ENCODE data around the gene NOP53. TPM values are rescaled to one million over a fixed set of nuclear protein-coding genes. Genes with fewer than 3 reads are reported as not detected.
A peak's percentile ranks its signal among the peaks of the same experiment; 100 is the strongest.
"Not testable (repeated sequence)": the region's sequence is repeated elsewhere in the genome, so short reads cannot be mapped to it uniquely, and the experiment has no call there.

NOP53 gene
- total RNA-seq, 1 donor from 2014 or later, result 153 TPM

DNA sequence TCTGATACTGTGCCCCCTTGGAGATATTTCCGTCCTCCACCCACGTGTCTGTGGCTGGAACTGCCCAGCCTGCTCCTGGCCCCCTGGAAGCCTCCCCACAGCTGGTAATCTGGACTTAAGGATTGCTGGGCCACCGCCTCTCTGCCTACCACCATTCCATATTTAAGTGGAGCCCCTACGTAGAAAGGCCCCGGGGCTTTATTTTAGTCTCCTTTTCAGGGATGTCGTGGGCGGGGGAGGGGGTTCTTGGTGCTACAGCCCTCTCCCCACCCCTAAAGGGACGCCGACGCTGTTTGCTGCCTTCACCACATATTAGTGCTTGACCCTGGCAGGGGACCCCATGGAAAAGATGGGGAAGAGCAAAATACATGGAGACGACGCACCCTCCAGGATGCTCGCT, 2.7 kb upstream of the NOP53 start:
- no peak for DNase-seq
- intact Hi-C loops (cut with DNase I), result no loop called here
- no peak for ATAC-seq (ENCODE audit: poor library complexity)

DNA sequence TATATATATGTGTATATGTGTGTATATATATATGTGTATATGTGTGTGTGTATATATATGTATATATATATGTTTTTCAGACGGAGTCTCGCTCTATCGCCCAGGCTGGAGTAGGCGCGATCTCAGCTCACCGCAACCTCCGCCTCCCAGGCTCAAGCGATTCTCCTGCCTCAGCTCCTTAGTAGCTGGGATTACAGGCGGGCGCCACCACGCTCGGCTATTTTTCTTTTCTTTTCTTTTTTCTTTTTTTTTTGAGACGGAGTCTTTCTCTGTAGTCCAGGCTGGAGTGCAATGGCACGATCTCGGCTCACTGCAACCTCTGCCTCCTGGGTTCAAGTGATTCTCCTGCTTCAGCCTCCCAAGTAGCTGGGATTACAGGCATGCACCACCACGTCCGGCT, 783 bp downstream of the NOP53 start:
- DNase-seq; intact Hi-C loops (cut with DNase I); ATAC-seq (ENCODE audit: poor library complexity): not testable (repeated sequence)

DNA sequence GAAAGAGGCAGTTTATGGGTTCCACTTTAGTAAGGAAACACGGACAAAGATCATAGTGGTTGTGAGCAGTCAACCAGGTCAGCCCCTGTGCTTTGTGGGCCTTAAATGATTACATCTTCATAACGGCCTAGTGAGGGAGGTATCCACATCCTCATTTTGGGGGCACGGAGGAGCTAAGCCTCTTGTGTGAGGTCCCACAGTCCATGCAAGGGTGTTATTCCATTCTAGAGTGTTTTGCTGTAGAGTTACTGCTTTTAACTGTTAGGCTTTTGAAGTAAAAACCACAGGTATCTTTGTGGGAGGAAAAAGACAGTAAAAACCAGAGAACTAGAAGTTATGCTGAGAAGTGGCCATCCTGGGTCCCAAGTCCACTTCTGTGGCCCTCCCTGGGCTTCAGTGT, 4.0 kb downstream of the NOP53 start:
- DNase-seq (no peak), ATAC-seq (ENCODE audit: poor library complexity) (no peak)
- intact Hi-C loops (cut with DNase I), result no loop called here

DNA sequence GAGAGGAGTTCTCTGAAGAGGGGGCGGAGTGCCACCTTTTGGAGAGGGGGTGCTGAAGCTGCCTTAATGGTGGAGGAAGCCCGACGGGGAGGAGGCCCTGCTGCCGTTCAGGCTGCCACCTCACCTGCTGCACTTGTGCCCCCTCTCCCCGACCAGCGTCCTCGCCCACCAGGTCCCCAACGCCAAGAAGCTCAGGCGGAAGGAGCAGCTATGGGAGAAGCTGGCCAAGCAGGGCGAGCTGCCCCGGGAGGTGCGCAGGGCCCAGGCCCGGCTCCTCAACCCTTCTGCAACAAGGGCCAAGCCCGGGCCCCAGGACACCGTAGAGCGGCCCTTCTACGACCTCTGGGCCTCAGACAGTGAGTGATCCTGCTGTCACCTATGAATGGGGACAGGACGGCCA, 5.4 kb downstream of the NOP53 start:
- DNase-seq, result no peak
- intact Hi-C loops (cut with DNase I), result no loop called here
- no peak for ATAC-seq (ENCODE audit: poor library complexity)

DNA sequence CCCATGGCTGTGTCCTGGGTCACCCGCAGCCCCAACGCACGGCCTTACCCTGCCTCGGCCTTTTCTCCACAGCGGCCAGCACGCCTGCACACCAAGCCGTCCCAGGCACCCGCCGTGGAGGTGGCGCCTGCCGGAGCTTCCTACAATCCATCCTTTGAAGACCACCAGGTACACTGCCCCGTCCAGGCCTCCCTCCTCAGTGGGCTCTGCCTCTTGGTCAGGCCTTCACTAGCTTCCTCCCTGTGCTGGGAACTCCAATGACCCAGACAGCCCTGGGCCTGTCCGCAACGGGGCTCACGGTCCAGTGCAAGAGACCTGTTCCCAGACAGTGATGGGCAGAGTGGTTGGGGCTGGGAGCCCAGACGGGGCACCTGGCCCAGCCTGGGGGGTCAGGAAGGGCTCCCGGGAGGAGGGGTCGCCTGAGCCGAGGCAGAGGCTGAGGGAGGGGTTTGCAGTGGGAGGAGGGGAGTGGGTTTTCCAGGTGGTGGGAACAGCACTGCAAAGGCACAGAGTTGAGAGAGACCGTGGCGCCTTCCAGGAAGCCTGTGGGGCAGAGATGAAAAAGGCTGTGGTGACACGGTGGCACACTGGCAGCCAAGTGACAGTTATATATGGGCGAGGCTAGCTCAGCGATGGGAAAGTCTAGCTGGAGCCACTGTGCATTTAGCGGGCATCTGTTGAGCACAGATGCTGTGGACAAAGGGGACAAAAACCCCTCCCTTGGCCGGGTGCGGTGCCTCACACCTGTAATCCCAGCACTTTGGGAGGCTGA, 7.3 kb downstream of the NOP53 start:
- ATAC-seq (ENCODE audit: poor library complexity), result no peak
- DNase-seq, result no peak
- intact Hi-C loops (cut with DNase I), result no loop called here

DNA sequence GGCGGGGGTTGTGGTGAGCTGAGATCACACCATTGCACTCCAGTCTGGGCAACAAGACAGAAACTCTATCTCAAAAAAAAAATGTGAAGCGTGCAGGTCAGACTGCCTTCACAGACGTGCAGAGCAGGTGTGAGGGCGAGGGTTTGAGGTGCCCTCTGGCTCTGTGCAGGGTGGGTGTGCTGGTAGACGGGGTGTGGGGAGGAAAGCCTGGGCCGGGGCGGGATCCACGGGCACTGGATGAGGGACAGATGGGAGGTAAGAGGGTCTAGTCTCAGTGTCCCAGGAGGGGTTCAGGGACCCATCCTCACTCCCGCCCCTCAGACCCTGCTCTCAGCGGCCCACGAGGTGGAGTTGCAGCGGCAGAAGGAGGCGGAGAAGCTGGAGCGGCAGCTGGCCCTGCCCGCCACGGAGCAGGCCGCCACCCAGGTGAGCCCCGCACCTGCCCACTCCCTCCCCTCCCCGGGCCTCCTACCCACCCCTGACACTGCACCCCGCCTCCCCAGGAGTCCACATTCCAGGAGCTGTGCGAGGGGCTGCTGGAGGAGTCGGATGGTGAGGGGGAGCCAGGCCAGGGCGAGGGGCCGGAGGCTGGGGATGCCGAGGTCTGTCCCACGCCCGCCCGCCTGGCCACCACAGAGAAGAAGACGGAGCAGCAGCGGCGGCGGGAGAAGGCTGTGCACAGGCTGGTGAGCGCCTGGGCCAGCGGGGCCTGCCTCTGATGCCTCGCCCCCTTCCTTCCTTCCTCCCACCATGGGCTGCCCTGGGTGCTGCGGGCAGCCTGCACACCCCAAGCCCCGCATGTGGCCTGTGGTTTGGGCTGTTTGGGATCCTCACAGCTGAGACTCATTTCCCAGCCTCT, 9.1 kb downstream of the NOP53 start:
- DNase-seq, result no peak
- ATAC-seq (ENCODE audit: poor library complexity), result no peak
- intact Hi-C loops (cut with DNase I), result no loop called here

DNA sequence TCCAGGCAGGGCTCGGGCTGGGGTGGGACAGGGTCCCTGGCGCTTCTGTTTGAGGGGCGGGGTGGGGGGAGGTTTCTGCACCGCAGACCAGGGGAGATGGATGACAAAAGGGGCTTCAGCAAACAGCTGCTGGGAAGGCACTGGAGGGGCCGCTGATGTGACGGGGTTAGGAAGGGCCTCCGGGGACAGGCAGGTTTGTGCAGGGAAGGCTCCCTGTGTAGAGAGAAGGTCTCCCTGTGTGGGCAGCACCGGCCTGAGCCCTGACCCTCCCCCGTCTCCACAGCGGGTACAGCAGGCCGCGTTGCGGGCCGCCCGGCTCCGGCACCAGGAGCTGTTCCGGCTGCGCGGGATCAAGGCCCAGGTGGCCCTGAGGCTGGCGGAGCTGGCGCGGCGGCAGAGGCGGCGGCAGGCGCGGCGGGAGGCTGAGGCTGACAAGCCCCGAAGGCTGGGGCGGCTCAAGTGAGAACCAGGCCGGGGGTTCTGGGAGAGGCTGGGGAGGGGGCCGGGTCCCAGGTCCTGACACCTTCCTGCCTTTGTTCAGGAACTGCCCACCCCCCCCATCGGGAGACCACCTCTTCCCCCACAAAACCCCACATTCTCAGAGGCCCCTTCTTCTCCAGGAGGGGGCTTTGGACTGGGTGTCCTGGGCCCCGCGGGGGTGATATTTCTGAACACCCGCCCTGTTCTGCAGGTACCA, 9.9 kb downstream of the NOP53 start:
- no peak for ATAC-seq (ENCODE audit: poor library complexity)
- no peak for DNase-seq
- intact Hi-C loops (cut with DNase I), result no loop called here

DNA sequence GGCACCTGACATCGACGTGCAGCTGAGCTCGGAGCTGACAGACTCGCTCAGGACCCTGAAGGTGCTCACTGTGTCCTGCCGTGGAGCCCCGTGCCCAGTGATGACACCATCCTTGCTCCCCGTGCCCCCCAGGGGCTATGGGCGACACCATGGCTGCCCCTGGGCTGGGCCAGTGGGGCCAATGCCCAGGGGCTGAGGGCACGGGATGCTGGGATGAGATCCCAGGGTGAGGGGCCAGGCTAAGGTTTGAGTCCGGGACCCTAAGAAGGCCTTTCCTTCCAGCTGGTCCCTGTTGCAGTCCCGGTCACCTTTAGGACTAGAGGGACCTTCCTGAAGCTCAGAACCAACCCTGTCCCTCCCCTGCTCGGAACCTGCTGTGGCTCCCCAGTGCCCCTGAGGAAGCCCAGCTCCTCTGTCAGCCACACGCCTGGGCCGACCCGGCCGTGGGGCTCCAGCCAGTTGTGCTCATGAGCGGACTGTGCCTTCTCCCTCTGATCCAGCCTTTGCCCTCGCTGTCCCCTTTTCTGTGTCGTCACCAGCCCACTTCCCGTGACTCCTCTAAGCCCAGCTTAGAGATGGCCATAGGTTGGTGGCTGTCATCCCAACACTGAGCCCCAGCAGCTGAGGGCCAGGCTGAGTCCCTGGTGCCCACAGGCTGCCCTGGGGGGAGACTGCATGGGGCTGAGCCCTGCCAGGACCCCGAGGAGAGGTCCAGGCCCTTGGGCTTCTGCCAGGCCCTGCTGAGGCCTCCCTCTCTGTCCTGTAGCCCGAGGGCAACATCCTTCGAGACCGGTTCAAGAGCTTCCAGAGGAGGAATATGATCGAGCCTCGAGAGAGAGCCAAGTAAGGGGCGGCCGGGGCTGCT, 10.6 kb downstream of the NOP53 start:
- ATAC-seq (ENCODE audit: poor library complexity) (no peak), DNase-seq (no peak)
- intact Hi-C loops (cut with DNase I), result no loop called here

DNA sequence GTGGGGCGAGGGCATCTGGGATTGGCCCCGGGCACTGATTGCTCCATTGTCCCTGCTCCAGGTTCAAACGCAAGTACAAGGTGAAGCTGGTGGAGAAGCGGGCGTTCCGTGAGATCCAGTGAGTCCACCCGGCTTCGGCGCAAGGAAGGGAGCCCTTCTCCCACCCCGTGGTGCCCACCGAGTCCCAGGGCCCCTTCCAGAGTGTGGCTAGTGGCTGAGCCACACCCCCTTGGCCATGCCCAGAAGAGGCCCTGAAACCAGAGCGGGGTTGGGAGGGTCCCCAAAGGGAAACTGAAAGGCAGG, 11.2 kb downstream of the NOP53 start:
- ATAC-seq (ENCODE audit: poor library complexity) (no peak), DNase-seq (no peak)
- intact Hi-C loops (cut with DNase I), result no loop called here

DNA sequence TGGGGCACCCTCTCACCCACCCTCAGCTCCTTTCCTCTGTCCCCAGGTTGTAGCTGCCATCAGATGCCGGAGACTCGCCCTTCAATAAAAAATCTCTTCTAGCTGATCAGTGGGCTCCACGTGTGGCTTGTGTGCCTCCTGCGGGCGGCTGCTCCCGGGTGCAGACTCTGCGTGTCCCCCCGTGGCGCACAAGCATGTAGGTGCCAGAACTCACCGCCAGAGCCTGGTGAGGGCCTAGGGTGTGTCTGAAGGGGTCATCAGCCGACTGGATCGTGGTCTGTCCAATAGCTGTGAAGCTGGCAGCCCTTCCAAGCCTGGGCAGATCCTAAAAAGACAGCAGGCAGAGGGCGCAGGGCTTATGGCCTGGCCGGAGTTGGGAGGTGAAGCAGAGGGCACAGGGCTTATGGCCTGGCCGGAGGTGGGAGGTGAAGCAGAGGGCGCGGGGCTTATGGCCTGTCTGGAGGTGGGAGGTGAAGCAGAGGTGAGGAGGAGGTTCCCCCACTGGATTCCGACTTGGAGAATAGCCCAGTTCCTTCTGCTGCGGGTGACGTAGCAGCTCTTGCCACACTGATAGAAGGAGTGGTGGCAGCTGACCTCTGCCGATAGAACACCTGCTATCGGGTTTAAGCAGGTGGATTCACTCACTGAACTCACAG, 11.7 kb downstream of the NOP53 start:
- ATAC-seq (ENCODE audit: poor library complexity) (peak; percentile 38), DNase-seq (no peak)
- intact Hi-C loops (cut with DNase I), result no loop called here

DNA sequence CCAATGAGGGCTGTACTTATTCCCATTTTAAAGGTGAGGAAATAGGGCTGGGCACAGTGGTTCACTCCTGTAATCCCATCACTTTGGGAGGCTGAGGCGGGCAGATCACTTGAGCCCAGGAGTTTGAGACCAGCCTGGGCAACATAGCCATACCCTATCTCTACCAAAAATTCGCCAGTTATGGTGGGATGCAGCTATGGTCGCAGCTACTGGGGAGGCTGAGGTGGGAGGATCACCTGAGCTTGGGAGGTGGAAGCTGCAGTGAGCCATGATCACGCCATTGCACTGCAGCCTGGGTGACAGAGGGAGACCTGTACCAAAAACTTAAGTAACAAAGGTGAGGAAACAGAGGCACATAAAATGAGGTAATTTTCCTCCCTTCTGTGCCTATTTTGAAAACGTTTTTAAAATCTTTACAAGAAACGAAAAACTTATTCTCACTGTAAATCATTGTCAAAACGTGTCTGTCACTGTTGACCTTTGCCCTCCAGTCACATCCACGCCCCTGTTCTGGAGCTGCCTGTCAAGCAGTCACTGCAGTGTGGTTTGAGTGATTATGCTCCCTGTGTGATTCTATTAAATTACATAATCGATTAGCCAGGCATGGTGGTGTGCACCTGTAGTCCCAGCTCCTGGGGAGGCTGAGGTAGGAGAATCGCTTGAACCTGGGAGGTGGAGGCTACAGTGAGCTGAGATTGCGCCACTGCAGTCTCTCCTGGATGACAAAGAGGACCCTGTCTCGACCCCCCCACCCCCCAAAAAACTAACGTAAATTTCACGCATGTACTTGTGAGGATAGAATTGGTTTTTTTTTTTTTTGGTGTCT, 12.5 kb downstream of the NOP53 start:
- DNase-seq, result no peak
- intact Hi-C loops (cut with DNase I), result no loop called here

DNA sequence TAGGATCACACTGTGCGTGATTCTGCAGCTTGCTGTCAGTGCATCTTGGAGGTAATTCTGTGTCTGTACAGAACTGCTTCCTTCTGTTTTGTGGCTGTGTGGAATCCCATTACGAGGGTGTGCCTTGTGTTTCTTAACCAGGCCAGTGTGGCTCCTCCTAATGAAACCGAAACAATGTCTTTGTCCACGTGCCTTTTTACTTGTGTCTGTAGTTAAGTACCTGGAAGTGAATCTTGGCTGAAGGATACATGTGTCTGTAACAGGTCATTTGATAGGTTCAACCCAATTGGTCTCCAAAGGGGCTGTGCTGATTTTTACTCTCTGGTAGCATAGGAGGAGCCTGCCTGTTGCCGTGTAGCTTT, 13.1 kb downstream of the NOP53 start:
- intact Hi-C loops (cut with DNase I), result no loop called here
- DNase-seq, result no peak
- no peak for ATAC-seq (ENCODE audit: poor library complexity)

More for the DNA sequence above, 12.5 kb downstream of the NOP53 start:
- ATAC-seq (ENCODE audit: poor library complexity), result no peak

DNA sequence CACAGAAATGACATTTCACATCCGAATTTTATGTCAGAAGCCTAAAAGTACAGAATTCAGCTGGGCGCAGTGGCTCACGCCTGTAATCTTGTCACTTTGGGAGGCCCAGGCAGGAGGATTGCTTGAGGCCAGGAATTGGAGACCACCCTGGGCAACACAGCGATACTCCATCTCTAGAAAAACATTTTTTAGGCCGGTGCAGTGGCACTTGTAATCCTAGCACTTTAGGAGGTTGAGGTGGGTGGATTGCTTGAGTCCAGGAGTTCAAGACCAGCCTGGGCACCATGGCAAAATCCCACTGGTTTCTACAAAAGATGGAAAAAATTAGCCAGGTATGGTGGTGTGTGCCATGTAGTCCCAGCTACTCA, 15.3 kb downstream of the NOP53 start:
- DNase-seq (no peak), ATAC-seq (ENCODE audit: poor library complexity) (no peak)
- intact Hi-C loops (cut with DNase I), result no loop called here

DNA sequence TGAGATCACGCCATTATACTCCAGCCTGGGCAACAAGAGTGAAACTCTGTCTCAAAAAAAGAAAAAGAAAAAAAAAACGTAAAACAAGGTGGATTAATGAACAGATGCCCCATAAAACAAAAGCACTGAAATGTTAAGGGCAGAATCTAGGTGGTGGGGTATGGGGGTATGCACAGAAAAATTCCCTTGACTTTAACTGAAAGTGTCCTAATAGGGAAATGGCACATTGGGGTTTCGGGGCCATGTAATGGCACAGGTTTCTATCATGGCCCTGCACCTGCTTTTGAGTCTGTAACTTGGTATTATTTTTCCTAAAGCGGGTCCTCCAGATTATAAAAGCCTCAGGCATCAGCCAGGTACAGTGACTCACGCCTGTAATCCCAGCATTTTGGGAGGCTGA, 16.2 kb downstream of the NOP53 start:
- DNase-seq (no peak), ATAC-seq (ENCODE audit: poor library complexity) (no peak)
- intact Hi-C loops (cut with DNase I), result no loop called here

DNA sequence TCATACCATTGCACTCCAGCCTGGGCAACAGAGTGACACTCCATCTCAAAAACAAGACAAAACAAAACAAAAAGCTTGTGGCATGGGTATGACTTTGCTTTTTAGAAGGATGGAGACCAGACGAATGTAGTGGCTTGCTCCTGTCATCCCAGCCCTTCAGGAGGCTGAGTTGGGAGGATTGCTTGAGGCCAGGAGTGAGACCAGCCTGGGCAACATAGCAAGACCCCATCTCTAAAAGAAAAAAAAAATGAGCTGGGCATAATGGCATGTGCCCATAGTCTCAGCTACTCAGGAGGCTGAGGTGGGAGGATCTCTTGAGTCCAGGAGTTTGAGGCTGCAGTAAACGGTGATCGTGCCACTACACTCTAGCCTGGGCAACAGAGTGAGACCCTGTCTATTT, 16.8 kb downstream of the NOP53 start:
- intact Hi-C loops (cut with DNase I), result no loop called here
- DNase-seq (no peak), ATAC-seq (ENCODE audit: poor library complexity) (no peak)

DNA sequence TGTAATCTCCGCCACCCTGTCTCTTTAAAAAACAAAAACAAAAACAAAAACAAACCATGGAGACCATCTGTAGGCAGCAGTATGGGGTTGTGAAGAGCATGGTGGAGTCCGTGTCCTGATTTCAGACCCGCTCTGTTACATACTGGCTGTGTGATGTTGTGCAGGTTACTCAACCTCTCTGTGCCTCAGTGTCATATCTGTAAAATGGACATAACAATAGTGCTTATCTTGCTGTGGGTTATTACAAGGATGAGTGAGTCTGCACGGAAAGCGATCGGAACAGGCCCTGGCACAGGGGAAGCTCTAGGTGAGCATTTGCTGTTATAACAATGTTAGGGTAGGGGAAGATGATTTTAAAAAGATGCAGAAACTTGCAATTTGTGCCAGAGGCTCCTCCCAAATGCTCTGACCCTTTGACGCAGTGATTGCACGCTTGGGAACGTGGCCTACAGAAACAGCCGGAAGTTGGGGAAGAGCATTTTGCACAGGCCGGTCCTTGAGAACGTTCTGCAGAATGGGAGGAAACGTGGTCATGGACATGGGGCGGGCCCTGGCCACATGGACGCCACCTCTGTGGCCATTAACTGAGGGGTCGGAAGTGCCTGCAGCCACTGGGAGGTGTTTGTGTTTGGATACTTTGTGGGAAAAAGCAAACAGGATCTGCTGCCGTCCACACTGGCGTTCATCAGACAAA, 17.4 kb downstream of the NOP53 start:
- peak; percentile 57 for DNase-seq
- ATAC-seq (ENCODE audit: poor library complexity), result no peak
- intact Hi-C loops (cut with DNase I), result no loop called here

DNA sequence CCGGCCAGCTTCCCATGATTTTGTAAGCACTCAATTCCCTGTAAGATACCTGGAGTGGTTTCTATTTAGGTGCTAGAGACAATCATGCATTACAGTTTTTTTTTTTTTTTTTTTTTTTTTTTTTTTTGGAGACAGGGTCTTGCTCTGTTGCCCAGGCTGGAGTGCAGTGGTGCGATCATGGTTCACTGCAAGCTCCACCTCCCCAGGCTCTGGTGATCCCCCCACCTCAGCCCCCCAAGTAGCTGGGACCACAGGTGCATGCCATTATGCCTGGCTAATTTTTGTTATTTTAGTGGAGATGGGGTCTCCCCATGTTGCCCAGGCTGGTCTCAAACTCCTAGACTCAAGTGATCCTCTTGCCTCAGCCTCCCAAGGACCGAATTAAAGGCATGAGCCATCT, 19.4 kb downstream of the NOP53 start:
- DNase-seq; ATAC-seq (ENCODE audit: poor library complexity); intact Hi-C loops (cut with DNase I): not testable (repeated sequence)
